Karpas-422 (cell line): ENCODE data around the gene TMEM11. TPM values are rescaled to one million over a fixed set of nuclear protein-coding genes. Genes with fewer than 3 reads are reported as not detected.
"Not testable (repeated sequence)": the region's sequence is repeated elsewhere in the genome, so short reads cannot be mapped to it uniquely, and the experiment has no call there.

Experiments
- DNase-seq: peaks from one replicate; pipeline ENCODE4 v3.0.0-alpha.2; 2015
- H2AFZ ChIP-seq: fragments of 200-600 bp; sonication (generic); 2 replicates; pipeline ENCODE4 v1.6.1; 2014; ENCODE audit warnings: antibody characterized with exemption, low read length, mixed read lengths
- H3K27ac ChIP-seq: fragments of 200-600 bp; sonication (generic); 2 replicates; pipeline ENCODE4 v1.5.1; 2014; ENCODE audit warnings: mild to moderate bottlenecking, low read length, moderate library complexity
- H3K27me3 ChIP-seq: fragments of 200-600 bp; sonication (generic); 2 replicates; pipeline ENCODE4 v1.6.1; 2014; ENCODE audit warnings: low read length, mixed read lengths
- H3K36me3 ChIP-seq: fragments of 200-600 bp; sonication (generic); 2 replicates; pipeline ENCODE4 v1.6.1; 2014; ENCODE audit warnings: low read length, mixed read lengths; ENCODE audit not compliant: insufficient read depth
- H3K4me1 ChIP-seq: fragments of 200-600 bp; sonication (generic); 2 replicates; pipeline ENCODE4 v1.6.1; 2014; ENCODE audit warnings: mild to moderate bottlenecking, low read length, mixed read lengths
- H3K4me2 ChIP-seq: fragments of 200-600 bp; sonication (generic); 2 replicates; pipeline ENCODE4 v1.6.1; 2014; ENCODE audit warnings: low read length, low read depth, mild to moderate bottlenecking; ENCODE audit not compliant: poor library complexity, severe bottlenecking
- H3K4me3 ChIP-seq: fragments of 200-600 bp; sonication (generic); 2 replicates; pipeline ENCODE4 v1.5.1; 2014; ENCODE audit warnings: mild to moderate bottlenecking, antibody characterized with exemption, low read length, mixed read lengths
- H3K79me2 ChIP-seq: fragments of 200-600 bp; sonication (generic); 2 replicates; pipeline ENCODE4 v1.6.1; 2014; ENCODE audit warnings: mild to moderate bottlenecking, low read length, mixed read lengths
- H3K9ac ChIP-seq: fragments of 200-600 bp; sonication (generic); 2 replicates; pipeline ENCODE4 v1.6.0; 2014; ENCODE audit warnings: low read length
- H3K9me2 ChIP-seq: fragments of 200-600 bp; sonication (generic), shearing (Covaris generic); replicated peaks from 2 replicates; pipeline ENCODE4 v1.6.0; 2014; ENCODE audit warnings: mild to moderate bottlenecking, low read length, moderate library complexity; ENCODE audit not compliant: insufficient read depth
- H3K9me3 ChIP-seq: fragments of 300-700, 200-600 bp; sonication (generic); 2 replicates; pipeline ENCODE4 v1.6.1; 2014; ENCODE audit warnings: low read length, mixed read lengths
- H4K20me1 ChIP-seq: fragments of 200-600 bp; sonication (generic); 2 replicates; pipeline ENCODE4 v1.6.1; 2014; ENCODE audit warnings: mild to moderate bottlenecking, antibody characterized with exemption, low read length, low read depth; ENCODE audit not compliant: insufficient read depth
- total RNA-seq: library from RNA; depleted of rRNA; stranded (reverse); fragments of >200 nt; shearing (Covaris generic); gene quantifications from 2 replicates; pipeline ENCODE4 v1.2.3, GENCODE V29; 2014; ENCODE audit warnings: low replicate concordance

The TMEM11 gene
- total RNA-seq, 1 experiment from 2014 or later = 12.5 TPM

DNA sequence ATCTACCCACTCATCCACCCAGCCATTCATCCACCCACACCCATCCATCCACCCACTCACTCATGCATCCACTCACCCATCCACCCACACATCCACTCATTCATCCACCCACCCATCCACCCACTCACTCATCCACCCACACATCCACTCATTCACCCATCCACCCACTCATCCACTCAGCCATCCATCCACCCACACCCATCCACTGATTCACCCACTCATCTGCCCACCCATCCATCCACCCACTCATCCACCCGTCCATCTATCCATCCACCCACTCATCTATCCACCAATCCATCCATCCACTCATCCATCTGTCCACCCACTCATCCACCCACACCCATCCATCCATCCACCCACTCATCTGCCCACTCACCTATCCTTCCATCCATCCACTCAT is 22.0 kb upstream of the TMEM11 start:
- no peak overlapping the region for H3K4me2 ChIP-seq
- H3K9ac ChIP-seq = no peak overlapping the region
- no peaks in the 10 kb centered on the region; the same call in 1 of the 2 replicates for H4K20me1 ChIP-seq
- H3K27me3 ChIP-seq = no peaks in the 10 kb centered on the region
- no peak for DNase-seq
- H2AFZ ChIP-seq = no peak overlapping the region
- no peaks in the 10 kb centered on the region for H3K4me1 ChIP-seq
- H3K36me3 ChIP-seq = no peaks in the 10 kb centered on the region
- no peak overlapping the region for H3K27ac ChIP-seq
- no peak overlapping the region for H3K4me3 ChIP-seq
- H3K9me2 ChIP-seq = no peaks in the 10 kb centered on the region
- no peaks in the 10 kb centered on the region for H3K9me3 ChIP-seq
- no peaks in the 10 kb centered on the region for H3K79me2 ChIP-seq

DNA sequence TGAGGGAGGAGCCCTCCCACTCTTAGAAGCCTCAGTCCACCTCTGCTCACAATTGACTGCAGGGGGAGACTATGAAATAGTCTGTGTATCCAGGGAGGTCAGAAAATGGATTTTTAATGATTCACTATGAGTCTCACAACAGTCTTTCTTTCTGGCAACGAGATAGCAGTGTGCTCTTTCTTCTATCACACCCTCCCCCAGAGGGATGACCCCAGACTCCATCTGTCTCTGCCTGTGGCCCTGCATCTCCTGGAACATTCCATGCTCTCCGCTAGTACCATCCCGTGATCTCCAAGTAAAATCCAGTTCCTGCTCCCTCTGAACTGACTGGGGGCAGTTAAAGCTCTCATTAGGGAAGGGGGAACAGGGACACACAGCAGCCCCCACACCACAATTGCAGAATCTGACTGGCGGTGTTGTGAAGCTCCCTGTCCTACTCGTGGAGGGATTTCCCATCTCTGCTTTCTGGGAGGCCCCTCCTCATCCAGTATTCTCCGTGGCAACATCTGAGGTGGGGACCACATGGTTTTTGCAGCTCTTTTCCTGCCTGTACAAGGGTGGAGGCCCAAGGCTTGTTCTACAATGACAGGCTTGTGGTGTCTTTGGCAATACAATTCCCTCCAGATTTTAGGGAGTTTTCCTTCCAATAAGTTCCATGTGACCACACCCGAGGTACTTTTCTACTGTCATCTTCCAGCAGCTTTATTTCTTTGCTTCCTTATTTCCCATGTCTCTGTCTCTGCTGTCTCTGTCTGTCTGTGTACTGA is 19.8 kb upstream of the TMEM11 start:
- Histone ChIP-seq H2AFZ (no peak overlapping the region), H3K4me1 (no peaks in the 10 kb centered on the region), H3K9ac (no peak overlapping the region), H3K79me2 (no peaks in the 10 kb centered on the region), H3K4me2 (no peak overlapping the region), H3K27ac (no peak overlapping the region), H3K4me3 (no peak overlapping the region), H3K9me3 (no peaks in the 10 kb centered on the region), H3K36me3 (no peaks in the 10 kb centered on the region), H4K20me1 (no peaks in the 10 kb centered on the region), H3K27me3 (no peaks in the 10 kb centered on the region), H3K9me2 (no peaks in the 10 kb centered on the region)
- no peak for DNase-seq

DNA sequence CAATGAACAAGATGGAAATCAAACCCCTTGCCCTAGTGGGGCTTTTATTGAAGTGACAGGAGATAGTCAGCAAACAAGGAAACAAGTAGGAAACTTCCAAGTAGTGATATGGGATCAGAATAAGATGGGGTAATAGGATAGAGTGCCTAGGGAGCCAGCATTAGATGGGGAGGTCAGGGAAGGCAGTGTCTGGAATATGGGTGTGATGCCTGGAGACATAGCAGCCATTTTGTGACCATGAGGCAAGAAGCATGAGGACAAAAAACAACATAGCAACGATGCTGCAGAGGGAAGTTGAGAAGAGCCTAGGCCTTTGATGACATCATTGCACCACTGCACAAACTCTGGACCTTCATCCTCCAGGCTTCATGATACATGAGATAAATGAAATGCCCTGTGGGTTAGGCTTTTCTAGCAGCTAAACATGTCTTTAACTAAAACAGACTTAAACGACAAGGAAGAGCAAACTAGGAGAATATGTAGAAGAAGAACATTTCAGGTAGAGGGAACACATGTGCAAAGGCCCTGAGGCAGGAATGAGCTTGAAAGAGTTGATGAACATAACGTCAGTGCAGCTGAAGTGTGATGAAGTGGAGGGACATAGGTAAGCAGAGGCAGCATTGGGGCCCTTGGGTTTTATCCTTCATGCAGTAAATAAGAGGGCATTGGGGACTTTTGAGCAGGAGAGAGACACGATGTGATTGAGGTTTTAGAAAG is 18.2 kb upstream of the TMEM11 start:
- Histone ChIP-seq H3K4me1 (no peaks in the 10 kb centered on the region), H3K9me3 (no peaks in the 10 kb centered on the region), H3K27ac (no peak overlapping the region), H2AFZ (no peak overlapping the region), H3K27me3 (no peaks in the 10 kb centered on the region), H3K79me2 (no peaks in the 10 kb centered on the region), H3K4me3 (no peak overlapping the region), H4K20me1 (no peaks in the 10 kb centered on the region), H3K36me3 (no peaks in the 10 kb centered on the region), H3K9ac (no peak overlapping the region), H3K9me2 (no peaks in the 10 kb centered on the region), H3K4me2 (no peak overlapping the region)
- DNase-seq = no peak

DNA sequence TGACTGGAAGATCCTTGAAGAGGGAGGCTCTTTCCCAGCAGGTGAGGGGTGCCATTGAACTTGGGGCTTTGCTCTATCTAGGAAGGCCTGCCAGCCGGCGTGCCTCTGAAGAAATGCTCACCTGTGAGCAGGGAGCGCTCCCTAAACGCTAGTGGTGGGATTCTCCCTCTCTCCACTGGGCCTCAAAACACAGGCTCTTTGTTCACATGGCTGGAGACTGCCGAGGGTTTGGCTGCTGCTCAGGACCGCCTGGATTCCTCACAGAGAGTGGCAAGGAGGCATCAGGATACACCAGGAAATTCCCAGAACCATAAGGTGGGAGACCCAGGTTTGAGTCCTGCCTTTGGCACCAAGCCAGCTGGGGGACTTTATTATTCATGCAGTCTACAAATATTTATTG is 17.6 kb upstream of the TMEM11 start:
- Histone ChIP-seq H3K9ac (no peak overlapping the region), H3K4me3 (no peak overlapping the region), H3K9me2 (no peaks in the 10 kb centered on the region), H3K79me2 (no peaks in the 10 kb centered on the region), H3K27ac (no peak overlapping the region), H3K27me3 (no peaks in the 10 kb centered on the region), H2AFZ (no peak overlapping the region), H3K4me2 (no peak overlapping the region), H4K20me1 (no peaks in the 10 kb centered on the region), H3K9me3 (no peaks in the 10 kb centered on the region), H3K4me1 (no peaks in the 10 kb centered on the region), H3K36me3 (no peaks in the 10 kb centered on the region)
- DNase-seq = no peak

DNA sequence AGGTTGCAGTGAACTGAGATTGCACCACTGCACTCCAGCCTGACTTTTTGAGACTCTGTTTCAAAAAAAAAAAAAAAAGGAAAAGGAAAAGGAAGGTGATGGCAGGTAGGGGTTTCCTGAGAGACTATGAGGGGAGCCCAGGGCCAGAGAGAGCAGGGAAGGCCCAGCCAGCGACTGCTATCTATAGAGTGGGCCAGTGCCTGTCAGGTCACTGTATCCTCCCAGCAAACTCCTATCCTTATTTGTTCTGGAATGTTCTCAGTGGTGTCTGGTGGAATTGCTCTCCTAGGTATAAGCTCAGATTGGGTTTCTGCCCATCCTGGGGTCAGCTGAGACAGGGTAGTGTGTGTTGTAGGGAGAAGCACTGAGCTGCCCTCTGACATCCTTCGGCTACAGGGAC is 14.9 kb upstream of the TMEM11 start:
- DNase-seq = no peak
- Histone ChIP-seq H3K27me3 (no peaks in the 10 kb centered on the region), H3K4me3 (no peak overlapping the region)

DNA sequence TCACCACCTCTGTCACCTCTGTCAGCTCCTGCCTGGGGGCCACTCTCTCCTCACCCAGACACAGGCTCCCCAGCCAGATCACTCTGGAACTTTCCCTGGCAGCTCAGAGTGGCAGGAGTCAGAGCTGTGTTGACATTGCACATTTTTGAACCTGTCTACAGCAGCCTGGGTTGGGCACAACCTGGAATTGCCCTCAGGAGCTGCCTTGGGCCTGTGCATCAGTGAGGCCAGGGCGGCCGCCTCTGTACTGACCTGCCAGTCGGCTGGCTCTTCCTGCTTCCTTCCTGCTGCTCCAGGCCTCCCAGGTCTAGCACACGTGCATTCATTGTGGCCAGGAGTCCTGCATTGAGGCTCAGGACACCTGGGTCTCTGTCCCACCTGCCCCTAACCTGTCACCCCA is 14.2 kb upstream of the TMEM11 start:
- H3K9ac ChIP-seq = no peak overlapping the region

More for the DNA sequence above, 14.9 kb upstream of the TMEM11 start:
- no peaks in the 10 kb centered on the region for H3K36me3 ChIP-seq
- H4K20me1 ChIP-seq = no peaks in the 10 kb centered on the region
- H3K27ac ChIP-seq = no peak overlapping the region
- H2AFZ ChIP-seq = no peak overlapping the region
- no peak overlapping the region for H3K4me2 ChIP-seq
- no peaks in the 10 kb centered on the region for H3K9me2 ChIP-seq
- no peaks in the 10 kb centered on the region for H3K79me2 ChIP-seq
- H3K4me1 ChIP-seq = no peaks in the 10 kb centered on the region
- no peaks in the 10 kb centered on the region for H3K9me3 ChIP-seq
- H3K9ac ChIP-seq = no peak overlapping the region

DNA sequence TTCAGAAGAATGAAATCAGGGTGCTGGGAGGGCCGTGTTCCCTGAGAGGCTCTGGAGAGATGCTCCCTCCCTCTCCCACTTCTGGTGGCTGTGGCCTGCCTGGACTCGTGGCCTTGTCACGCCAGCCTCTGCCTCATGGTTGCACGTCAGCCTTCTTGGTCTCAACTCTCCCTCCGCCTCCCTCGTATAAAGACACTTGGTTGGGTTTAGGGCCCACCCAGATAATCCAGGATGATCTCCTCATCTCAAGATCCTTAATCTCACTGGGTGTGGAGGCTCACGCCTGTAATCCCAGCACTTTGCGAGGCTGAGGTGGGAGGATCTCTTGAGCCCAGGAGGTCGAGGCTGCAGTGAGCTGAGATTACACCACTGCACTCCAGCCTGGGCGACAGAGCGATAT is 13.3 kb upstream of the TMEM11 start:
- not testable (repeated sequence) for H3K4me2 ChIP-seq, H2AFZ ChIP-seq, H3K36me3 ChIP-seq, H4K20me1 ChIP-seq, H3K4me1 ChIP-seq, H3K79me2 ChIP-seq, H3K27ac ChIP-seq, H3K27me3 ChIP-seq, H3K9me2 ChIP-seq, H3K4me3 ChIP-seq, H3K9me3 ChIP-seq, DNase-seq, H3K9ac ChIP-seq

More for the DNA sequence above, 14.2 kb upstream of the TMEM11 start:
- no peaks in the 10 kb centered on the region for H3K36me3 ChIP-seq
- no peaks in the 10 kb centered on the region for H3K79me2 ChIP-seq
- no peaks in the 10 kb centered on the region for H3K27me3 ChIP-seq
- H4K20me1 ChIP-seq = no peaks in the 10 kb centered on the region
- H3K4me1 ChIP-seq = no peaks in the 10 kb centered on the region
- no peak overlapping the region for H3K4me2 ChIP-seq
- no peaks in the 10 kb centered on the region for H3K9me2 ChIP-seq
- no peak for DNase-seq
- H2AFZ ChIP-seq = no peak overlapping the region
- H3K27ac ChIP-seq = no peak overlapping the region
- H3K4me3 ChIP-seq = no peak overlapping the region
- no peaks in the 10 kb centered on the region for H3K9me3 ChIP-seq

DNA sequence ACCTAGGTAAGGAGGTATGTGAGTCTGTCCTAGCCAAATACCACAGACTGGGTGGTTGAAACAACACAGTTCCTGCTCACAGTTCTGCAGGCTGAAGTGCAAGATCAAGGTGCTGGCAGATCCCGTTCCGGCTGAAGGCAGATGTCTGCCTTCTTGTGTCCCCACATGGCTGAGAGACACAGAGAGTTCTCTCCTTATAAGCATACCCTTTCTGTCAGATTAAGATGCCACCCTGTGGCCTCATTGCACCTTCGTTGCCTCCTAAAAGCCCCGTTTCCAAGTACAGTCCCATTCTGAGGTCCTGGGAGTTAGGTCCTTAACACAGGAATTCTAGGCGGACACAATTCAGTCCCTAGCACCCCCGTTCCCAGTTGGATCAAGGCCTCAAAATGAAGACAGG is 9.1 kb upstream of the TMEM11 start:
- Histone ChIP-seq H3K4me2 (no peak overlapping the region), H3K9me3 (no peaks in the 10 kb centered on the region), H3K79me2 (peaks cover 10% of the 10 kb centered on the region), H3K4me3 (no peak overlapping the region), H3K27me3 (no peaks in the 10 kb centered on the region), H3K4me1 (no peaks in the 10 kb centered on the region), H4K20me1 (no peaks in the 10 kb centered on the region), H3K36me3 (peaks cover 19% of the 10 kb centered on the region), H2AFZ (no peak overlapping the region), H3K27ac (no peak overlapping the region), H3K9me2 (no peaks in the 10 kb centered on the region), H3K9ac (no peak overlapping the region)
- DNase-seq = no peak
